ENCODE measurements around the gene GRK4.

GRK4 gene

DNA sequence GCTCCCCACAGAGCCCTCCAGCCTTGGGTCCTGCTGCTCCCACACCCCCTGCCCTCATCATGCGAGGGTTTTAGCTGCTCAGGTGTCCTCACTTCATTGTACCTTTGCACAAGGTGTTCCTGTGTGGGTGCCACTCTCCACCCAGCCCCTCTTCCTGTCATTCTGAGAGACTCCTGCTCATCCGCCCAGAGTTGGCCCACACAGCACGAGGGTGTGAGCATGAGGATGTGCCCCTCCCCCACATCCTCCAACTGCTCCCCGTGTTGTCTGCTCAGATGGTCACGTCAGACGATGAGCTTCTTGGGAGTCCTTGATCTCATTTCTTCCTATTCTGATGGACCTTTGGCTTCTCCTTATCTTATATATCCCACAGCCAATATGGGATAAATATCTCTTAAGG is 57.8 kb downstream of the GRK4 start:
- Histone ChIP-seq H3K27ac (ENCODE audit: low read depth, low read length) (no peak overlapping the region), H3K4me3 (ENCODE audit: insufficient read depth, low read length, poor library complexity, severe bottlenecking) (no peak overlapping the region), H3K9me3 (ENCODE audit: insufficient read depth, low read length) (no peaks in the 10 kb centered on the region), H3K27me3 (ENCODE audit: low read length) (no peaks in the 10 kb centered on the region), H4K20me1 (ENCODE audit: low read depth, low read length) (no peaks in the 10 kb centered on the region), H3K79me2 (ENCODE audit: insufficient read depth, low read length) (no peaks in the 10 kb centered on the region), H3K9me2 (replicated peaks; ENCODE audit: insufficient read depth, low read length) (no peaks in the 10 kb centered on the region), H3K4me2 (ENCODE audit: low read depth, low read length, poor library complexity, severe bottlenecking) (no peak overlapping the region), H3K9ac (ENCODE audit: low read length) (no peak overlapping the region), H3K36me3 (ENCODE audit: low read length) (no peaks in the 10 kb centered on the region), H2AFZ (ENCODE audit: low read depth, low read length, severe bottlenecking) (no peak overlapping the region), H3F3A (ENCODE audit: insufficient read depth) (no peaks in the 10 kb centered on the region)
- no peak for TF ChIP-seq CTCF (IDR thresholded peaks at IDR 0.05; ENCODE audit: insufficient read depth, low read length, poor library complexity, severe bottlenecking)
- no peak for TF ChIP-seq EZH2phosphoT487 (conservative IDR thresholded peaks at IDR 0.05; ENCODE audit: low read length)

GRCh38 chr4:3021627-3022026 is 58.3 kb downstream of the GRK4 start:
- no peak overlapping the region for H3K27ac ChIP-seq (ENCODE audit: low read depth, low read length)
- no peaks in the 10 kb centered on the region for H3K9me3 ChIP-seq (ENCODE audit: insufficient read depth, low read length)
- H3K9ac ChIP-seq (ENCODE audit: low read length): no peak overlapping the region
- no peaks in the 10 kb centered on the region for H3K9me2 ChIP-seq (replicated peaks; ENCODE audit: insufficient read depth, low read length)
- H3K36me3 ChIP-seq (ENCODE audit: low read length): no peaks in the 10 kb centered on the region
- H3K4me3 ChIP-seq (ENCODE audit: insufficient read depth, low read length, poor library complexity, severe bottlenecking): no peak overlapping the region
- H3K79me2 ChIP-seq (ENCODE audit: insufficient read depth, low read length): no peaks in the 10 kb centered on the region
- no peak overlapping the region for H2AFZ ChIP-seq (ENCODE audit: low read depth, low read length, severe bottlenecking)
- no peak for TF ChIP-seq CTCF (IDR thresholded peaks at IDR 0.05; ENCODE audit: insufficient read depth, low read length, poor library complexity, severe bottlenecking)
- H3F3A ChIP-seq (ENCODE audit: insufficient read depth): no peaks in the 10 kb centered on the region
- H4K20me1 ChIP-seq (ENCODE audit: low read depth, low read length): no peaks in the 10 kb centered on the region
- no peak overlapping the region for H3K4me2 ChIP-seq (ENCODE audit: low read depth, low read length, poor library complexity, severe bottlenecking)
- no peaks in the 10 kb centered on the region for H3K27me3 ChIP-seq (ENCODE audit: low read length)

DNA sequence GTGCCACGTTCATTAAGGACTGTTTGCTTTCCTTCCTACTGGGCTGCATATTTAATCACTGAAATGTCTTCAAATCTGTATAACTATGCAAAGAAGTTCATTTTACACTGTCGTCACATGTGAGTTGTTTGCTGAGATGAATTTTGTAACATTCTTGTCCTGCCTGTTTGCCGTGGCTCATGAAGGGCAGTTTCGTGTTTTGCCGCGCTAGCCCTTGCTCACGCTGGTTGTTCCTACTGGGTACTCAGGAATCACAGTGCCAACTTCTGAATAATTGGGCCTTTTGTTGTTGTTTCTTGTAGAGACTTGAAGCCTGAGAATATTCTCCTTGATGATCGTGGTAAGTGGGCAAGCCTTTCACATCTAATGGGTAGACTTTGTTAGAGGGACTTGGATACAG is 58.7 kb downstream of the GRK4 start:
- Histone ChIP-seq H3K9me2 (replicated peaks; ENCODE audit: insufficient read depth, low read length) (no peaks in the 10 kb centered on the region), H3K79me2 (ENCODE audit: insufficient read depth, low read length) (no peaks in the 10 kb centered on the region)

More for the DNA sequence above, 58.7 kb downstream of the GRK4 start:
- Histone ChIP-seq H2AFZ (ENCODE audit: low read depth, low read length, severe bottlenecking) (no peak overlapping the region), H3K27ac (ENCODE audit: low read depth, low read length) (no peak overlapping the region), H3K36me3 (ENCODE audit: low read length) (no peaks in the 10 kb centered on the region), H3K4me3 (ENCODE audit: insufficient read depth, low read length, poor library complexity, severe bottlenecking) (no peak overlapping the region), H4K20me1 (ENCODE audit: low read depth, low read length) (no peaks in the 10 kb centered on the region), H3K9me3 (ENCODE audit: insufficient read depth, low read length) (no peaks in the 10 kb centered on the region), H3K4me2 (ENCODE audit: low read depth, low read length, poor library complexity, severe bottlenecking) (no peak overlapping the region), H3K27me3 (ENCODE audit: low read length) (no peaks in the 10 kb centered on the region), H3K9ac (ENCODE audit: low read length) (no peak overlapping the region), H3F3A (ENCODE audit: insufficient read depth) (no peaks in the 10 kb centered on the region)
- TF ChIP-seq CTCF (IDR thresholded peaks at IDR 0.05; ENCODE audit: insufficient read depth, low read length, poor library complexity, severe bottlenecking): no peak
- TF ChIP-seq EZH2phosphoT487 (conservative IDR thresholded peaks at IDR 0.05; ENCODE audit: low read length): no peak
